HTR-8/SVneo (cell line): ENCODE measurements around the gene GNLY.
"Not testable (repeated sequence)": the region's sequence is repeated elsewhere in the genome, so short reads cannot be mapped to it uniquely, and the experiment has no call there.

Experiments
- DNase-seq: peaks from one replicate; pipeline ENCODE4 v3.0.0; 2011; ENCODE audit warnings: low spot score, mixed read lengths; ENCODE audit not compliant: insufficient read length
- FAIRE-seq: peaks from 2 replicates; lab custom pipeline; 2011; peaks lifted over from hg19 to GRCh38; lab: Jason Lieb, UNC

The GNLY gene

GRCh38 chr2:85694052-85695025 lies at the start of gene GNLY:
GNLY (plus strand) TSS chr2:85694358; CDS start chr2:85694419, 61 bp downstream.
- no peak for FAIRE-seq

GRCh38 chr2:85644909-85645308 lies 49.2 kb upstream of the GNLY start:
- no peak for FAIRE-seq
- no peak for DNase-seq

More at GRCh38 chr2:85694052-85695025, at the start of gene GNLY:
- DNase-seq: no peak

- FAIRE-seq (no peak), DNase-seq (no peak)
Measured at GRCh38 chr2:85646166-85646565, 48.0 kb upstream of the GNLY start.

- FAIRE-seq: no peak
- DNase-seq: no peak
Measured at GRCh38 chr2:85647823-85648526, 46.2 kb upstream of the GNLY start.

- FAIRE-seq (no peak), DNase-seq (peak; percentile 41)
Measured at GRCh38 chr2:85648619-85649018, 45.5 kb upstream of the GNLY start.

GRCh38 chr2:85649201-85650190 lies 44.7 kb upstream of the GNLY start:
- FAIRE-seq (no peak), DNase-seq (peak; percentile 57)

GRCh38 chr2:85650456-85650855 lies 43.7 kb upstream of the GNLY start:
- no peak for DNase-seq
- no peak for FAIRE-seq

- DNase-seq (no peak), FAIRE-seq (no peak)
Measured at GRCh38 chr2:85651097-85651496, 43.1 kb upstream of the GNLY start.

- FAIRE-seq (no peak), DNase-seq (no peak)
Measured at GRCh38 chr2:85652056-85652455, 42.1 kb upstream of the GNLY start.

- DNase-seq: no peak
- no peak for FAIRE-seq
Measured at GRCh38 chr2:85653996-85654395, 40.2 kb upstream of the GNLY start.

- no peak for FAIRE-seq
- no peak for DNase-seq
Measured at GRCh38 chr2:85655961-85656417, 38.2 kb upstream of the GNLY start.

- no peak for DNase-seq
- FAIRE-seq: no peak
Measured at GRCh38 chr2:85656468-85656867, 37.7 kb upstream of the GNLY start.

GRCh38 chr2:85657399-85657798 lies 36.8 kb upstream of the GNLY start:
- FAIRE-seq, DNase-seq: not testable (repeated sequence)

- FAIRE-seq: no peak
Measured at GRCh38 chr2:85659324-85659981, 34.7 kb upstream of the GNLY start.

GRCh38 chr2:85660301-85660700 lies 33.9 kb upstream of the GNLY start:
- DNase-seq, FAIRE-seq: not testable (repeated sequence)

More at GRCh38 chr2:85659324-85659981, 34.7 kb upstream of the GNLY start:
- no peak for DNase-seq

- DNase-seq (no peak), FAIRE-seq (peak; percentile 28)
Measured at GRCh38 chr2:85660725-85661124, 33.4 kb upstream of the GNLY start.

GRCh38 chr2:85661139-85661858 lies 32.9 kb upstream of the GNLY start:
- FAIRE-seq: no peak
- no peak for DNase-seq

GRCh38 chr2:85662899-85663593 lies 31.1 kb upstream of the GNLY start:
- peak; percentile 49 for FAIRE-seq
- DNase-seq: peak; percentile 94
